Activated T-helper 1 cell treated with Interleukin-2 at 50 U/mL for 16 hours (primary cell): ENCODE results near the gene EML1.

Experiments used
- DNase-seq: peaks from one replicate; pipeline ENCODE4 v3.0.0-alpha.2; 2020; ENCODE audit warnings: low read depth

EML1 gene

GRCh38 chr14:99873653-99874052, 80.4 kb downstream of the EML1 start:
- DNase-seq: no peak

- DNase-seq: no peak
Measured at GRCh38 chr14:99874306-99874705, 81.1 kb downstream of the EML1 start.

GRCh38 chr14:99875421-99875820, 82.2 kb downstream of the EML1 start:
- no peak for DNase-seq

GRCh38 chr14:99875836-99876235, 82.6 kb downstream of the EML1 start:
- DNase-seq: no peak

GRCh38 chr14:99876406-99876805, 83.2 kb downstream of the EML1 start:
- no peak for DNase-seq

- DNase-seq: no peak
Measured at GRCh38 chr14:99878563-99878962, 85.3 kb downstream of the EML1 start.

GRCh38 chr14:99879401-99880295, 86.4 kb downstream of the EML1 start:
- DNase-seq: no peak

GRCh38 chr14:99880651-99881420, 87.6 kb downstream of the EML1 start:
- no peak for DNase-seq

- DNase-seq: no peak
Measured at GRCh38 chr14:99883866-99884650, 90.8 kb downstream of the EML1 start.

- DNase-seq: no peak
Measured at GRCh38 chr14:99884834-99885648, 91.8 kb downstream of the EML1 start.

GRCh38 chr14:99885649-99885958, 92.4 kb downstream of the EML1 start:
- no peak for DNase-seq

- DNase-seq: no peak
Measured at GRCh38 chr14:99887407-99887806, 94.2 kb downstream of the EML1 start.

- DNase-seq: no peak
Measured at GRCh38 chr14:99888149-99888548, 94.9 kb downstream of the EML1 start.

GRCh38 chr14:99889268-99889667, 96.1 kb downstream of the EML1 start:
- DNase-seq: no peak

GRCh38 chr14:99891266-99891665, 98.1 kb downstream of the EML1 start:
- no peak for DNase-seq

- no peak for DNase-seq
Measured at GRCh38 chr14:99891900-99892299, 98.7 kb downstream of the EML1 start.

- DNase-seq: no peak
Measured at GRCh38 chr14:99892406-99892805, 99.2 kb downstream of the EML1 start.

GRCh38 chr14:99896361-99896760, 103.1 kb downstream of the EML1 start:
- no peak for DNase-seq

- no peak for DNase-seq
Measured at GRCh38 chr14:99899578-99900178, 106.5 kb downstream of the EML1 start.

GRCh38 chr14:99902925-99903324, 109.7 kb downstream of the EML1 start:
- no peak for DNase-seq

GRCh38 chr14:99904506-99904905, 111.3 kb downstream of the EML1 start:
- DNase-seq: no peak
